G401 (cell line): ENCODE measurements around the gene CMTR2. TPM values are rescaled to one million over a fixed set of nuclear protein-coding genes. Genes with fewer than 3 reads are reported as not detected.
"Not testable (repeated sequence)": the region's sequence is repeated elsewhere in the genome, so short reads cannot be mapped to it uniquely, and the experiment has no call there.

ENCODE experiments used
- DNase-seq: peaks from one replicate; pipeline ENCODE4 v3.0.0-alpha.2; 2015; ENCODE audit warnings: low spot score
- in situ Hi-C: cut with HindIII; loops from 2 replicates; pipeline ENCODE4 v1.10.0; 2016; ENCODE audit warnings: low sequenced_read_pairs, mixed read lengths
- total RNA-seq: library from RNA; depleted of rRNA; stranded (reverse); fragments of >200 nt; shearing (Covaris generic); gene quantifications from 2 replicates; pipeline ENCODE4 v1.2.3, GENCODE V29; 2014; rRNA removed

Gene CMTR2
- total RNA-seq, result 16.1 and 18.0 TPM in 2 replicates

- peak; percentile 92 for DNase-seq
- in situ Hi-C loops, result no loop called here
These were observed at the start of gene CMTR2 for GRCh38 chr16:71288890-71289731. CMTR2 (minus strand) TSS chr16:71289402; CDS start chr16:71285920, 3,482 bp downstream.

GRCh38 chr16:71338632-71339031 is 49.4 kb upstream of the CMTR2 start:
- in situ Hi-C loops, result no loop called here
- DNase-seq, result no peak

- no peak for DNase-seq
- in situ Hi-C loops, result no loop called here
These were observed 49.0 kb upstream of the CMTR2 start for GRCh38 chr16:71338193-71338592.

GRCh38 chr16:71337631-71338030 is 48.4 kb upstream of the CMTR2 start:
- no peak for DNase-seq
- in situ Hi-C loops, result no loop called here

GRCh38 chr16:71328151-71328550 is 38.9 kb upstream of the CMTR2 start:
- DNase-seq, result peak; percentile 82

GRCh38 chr16:71327720-71328119 is 38.5 kb upstream of the CMTR2 start:
- DNase-seq, result no peak
- in situ Hi-C loops, result no loop called here

More at GRCh38 chr16:71328151-71328550, 38.9 kb upstream of the CMTR2 start:
- in situ Hi-C loops, result no loop called here

GRCh38 chr16:71319999-71320398 is 30.8 kb upstream of the CMTR2 start:
- in situ Hi-C loops, result no loop called here
- no peak for DNase-seq

- in situ Hi-C loops, result no loop called here
- DNase-seq, result no peak
These were observed 26.1 kb upstream of the CMTR2 start for GRCh38 chr16:71315269-71315668.

GRCh38 chr16:71313591-71313990 is 24.4 kb upstream of the CMTR2 start:
- in situ Hi-C loops, result not testable (repeated sequence)

GRCh38 chr16:71311553-71312158 is 22.5 kb upstream of the CMTR2 start:
- DNase-seq, result peak; percentile 23
- in situ Hi-C loops, result no loop called here

More at GRCh38 chr16:71313591-71313990, 24.4 kb upstream of the CMTR2 start:
- not testable (repeated sequence) for DNase-seq

- no peak for DNase-seq
- in situ Hi-C loops, result no loop called here
These were observed 14.7 kb upstream of the CMTR2 start for GRCh38 chr16:71303938-71304337.

- DNase-seq, result no peak
- in situ Hi-C loops, result no loop called here
These were observed 8.1 kb upstream of the CMTR2 start for GRCh38 chr16:71297341-71297634.

GRCh38 chr16:71296584-71297340 is 7.6 kb upstream of the CMTR2 start:
- in situ Hi-C loops, result no loop called here
- DNase-seq, result no peak

GRCh38 chr16:71295950-71296349 is 6.7 kb upstream of the CMTR2 start:
- in situ Hi-C loops, result no loop called here
- DNase-seq, result no peak

- in situ Hi-C loops, result no loop called here
- DNase-seq, result no peak
These were observed 4.7 kb upstream of the CMTR2 start for GRCh38 chr16:71293919-71294318.

- DNase-seq, in situ Hi-C loops: not testable (repeated sequence)
These were observed 2.9 kb upstream of the CMTR2 start for GRCh38 chr16:71292095-71292494.

- in situ Hi-C loops, result no loop called here
- no peak for DNase-seq
These were observed 495 bp upstream of the CMTR2 start for GRCh38 chr16:71289732-71290062.

- DNase-seq, result no peak
- in situ Hi-C loops, result no loop called here
These were observed 672 bp downstream of the CMTR2 start for GRCh38 chr16:71288570-71288889.

GRCh38 chr16:71287911-71288310 is 1.3 kb downstream of the CMTR2 start:
- in situ Hi-C loops, result no loop called here
- no peak for DNase-seq

- no peak for DNase-seq
- in situ Hi-C loops, result no loop called here
These were observed 1.7 kb downstream of the CMTR2 start for GRCh38 chr16:71287454-71287853.
